ENCODE results near the gene BMPR2.
"Not testable (repeated sequence)": the region's sequence is repeated elsewhere in the genome, so short reads cannot be mapped to it uniquely, and the experiment has no call there.

BMPR2 gene

DNA sequence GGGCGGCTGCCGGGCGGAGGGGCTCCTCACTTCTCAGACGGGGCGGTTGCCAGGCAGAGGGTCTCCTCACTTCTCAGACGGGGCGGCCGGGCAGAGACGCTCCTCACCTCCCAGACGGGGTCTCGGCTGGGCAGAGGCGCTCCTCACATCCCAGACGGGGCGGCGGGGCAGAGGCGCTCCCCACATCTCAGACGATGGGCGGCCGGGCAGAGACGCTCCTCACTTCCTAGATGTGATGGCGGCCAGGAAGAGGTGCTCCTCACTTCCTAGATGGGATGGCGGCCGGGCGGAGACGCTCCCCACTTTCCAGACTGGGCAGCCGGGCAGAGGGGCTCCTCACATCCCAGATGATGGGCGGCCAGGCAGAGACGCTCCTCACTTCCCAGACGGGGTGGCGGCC, 159.2 kb downstream of the BMPR2 start:
- DNase-seq (ENCODE audit: low read depth) = not testable (repeated sequence)

DNA sequence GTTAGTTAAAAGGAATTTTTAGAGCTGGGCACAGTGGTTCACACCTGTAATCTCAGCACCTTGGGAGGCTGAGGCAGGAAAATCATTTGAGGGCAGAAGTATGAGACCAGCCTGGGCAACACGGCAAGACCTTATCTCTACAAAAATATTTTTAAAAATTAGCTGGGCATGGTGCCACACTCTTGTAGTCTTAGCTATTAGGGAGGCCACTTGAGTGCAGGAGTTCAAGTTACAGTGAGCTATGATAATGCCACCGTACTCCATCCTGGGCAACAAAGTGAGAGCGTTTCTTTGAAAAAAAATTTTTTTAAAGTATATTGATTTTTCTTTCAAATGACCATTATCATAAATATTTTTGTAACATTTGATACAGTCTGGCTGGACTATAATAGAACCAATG, 165.0 kb downstream of the BMPR2 start:
- no peak for DNase-seq (ENCODE audit: low read depth)

DNA sequence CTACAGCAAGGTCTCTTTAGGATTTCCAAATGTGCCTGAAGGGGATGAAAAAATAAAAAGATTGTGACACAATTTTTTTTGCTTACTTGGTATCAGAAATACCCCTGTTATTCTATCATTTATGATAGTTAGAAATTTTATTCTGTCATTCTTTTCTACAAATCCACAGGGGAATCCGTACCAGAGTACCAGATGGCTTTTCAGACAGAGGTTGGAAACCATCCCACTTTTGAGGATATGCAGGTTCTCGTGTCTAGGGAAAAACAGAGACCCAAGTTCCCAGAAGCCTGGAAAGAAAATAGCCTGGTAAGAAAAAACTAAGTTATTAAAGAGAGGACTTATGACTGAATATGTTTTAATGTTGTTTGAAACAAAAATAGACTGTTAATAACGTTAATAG, 166.0 kb downstream of the BMPR2 start:
- no peak for DNase-seq (ENCODE audit: low read depth)

DNA sequence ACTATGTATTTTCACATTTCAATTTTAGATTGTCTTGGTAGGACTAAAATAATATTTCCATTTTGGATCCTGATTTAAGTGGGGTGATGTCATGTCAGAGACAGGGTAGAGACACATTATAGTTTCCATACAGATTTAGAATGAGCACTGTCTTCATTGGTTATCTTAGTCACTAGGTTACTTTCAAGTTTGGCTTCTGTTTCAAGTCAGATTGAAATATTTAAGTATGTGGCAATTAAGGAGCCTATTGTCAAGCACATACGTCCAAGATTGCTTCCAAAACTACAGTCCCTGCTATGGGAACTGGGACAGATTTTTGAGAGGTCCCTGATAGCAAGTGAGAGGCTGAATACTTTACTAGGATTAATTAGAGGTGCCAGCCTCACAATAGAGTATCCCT, 169.4 kb downstream of the BMPR2 start:
- DNase-seq (ENCODE audit: low read depth) = no peak

DNA sequence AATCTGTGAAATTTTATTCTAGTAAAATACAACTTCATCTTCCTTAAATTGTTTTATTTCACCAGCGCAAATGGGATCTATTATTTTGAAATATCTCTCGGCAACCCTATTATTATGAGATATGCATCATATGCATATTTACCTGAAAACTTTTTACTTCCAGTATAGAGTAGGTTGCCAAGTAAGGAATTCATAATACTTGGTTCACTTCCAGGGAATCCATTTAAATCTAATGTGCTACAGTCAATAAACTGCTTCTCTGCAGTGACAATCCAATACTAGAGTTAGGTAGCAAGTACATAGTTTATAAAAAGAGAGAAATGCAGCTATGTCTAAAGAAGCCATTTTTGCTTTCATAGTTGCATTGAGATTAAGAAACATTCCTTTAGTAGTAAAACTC, 169.8 kb downstream of the BMPR2 start:
- DNase-seq (ENCODE audit: low read depth) = no peak

DNA sequence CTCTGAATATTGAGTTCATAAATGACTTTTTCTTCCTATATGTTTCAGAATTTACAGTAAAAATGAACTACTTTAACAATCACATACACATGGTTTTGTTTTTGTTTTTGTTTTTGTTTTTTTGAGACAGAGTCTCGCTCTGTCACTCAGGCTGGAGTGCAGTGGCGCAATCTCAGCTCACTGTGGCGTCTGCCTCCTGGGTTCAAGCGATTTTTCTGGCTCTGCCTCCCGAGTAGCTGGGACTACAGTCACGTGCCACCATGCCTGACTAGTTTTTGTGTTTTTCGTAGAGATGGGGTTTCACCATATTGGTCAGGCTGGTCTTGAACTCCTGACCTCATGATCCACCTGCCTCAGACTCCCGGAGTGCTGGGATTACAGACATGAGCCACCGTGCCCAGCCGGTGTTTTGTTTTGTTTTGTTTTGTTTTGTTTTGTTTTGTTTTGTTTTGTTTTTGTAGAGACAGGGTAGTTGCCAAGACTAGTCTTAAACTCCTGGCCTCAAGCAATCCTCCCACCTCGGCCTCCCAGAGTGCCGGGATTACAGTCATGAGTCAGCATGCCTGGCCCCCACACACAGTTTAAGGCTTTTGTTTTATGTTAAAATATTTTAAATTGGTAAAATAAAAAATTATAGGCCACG, 170.5 kb downstream of the BMPR2 start:
- not testable (repeated sequence) for DNase-seq (ENCODE audit: low read depth)

DNA sequence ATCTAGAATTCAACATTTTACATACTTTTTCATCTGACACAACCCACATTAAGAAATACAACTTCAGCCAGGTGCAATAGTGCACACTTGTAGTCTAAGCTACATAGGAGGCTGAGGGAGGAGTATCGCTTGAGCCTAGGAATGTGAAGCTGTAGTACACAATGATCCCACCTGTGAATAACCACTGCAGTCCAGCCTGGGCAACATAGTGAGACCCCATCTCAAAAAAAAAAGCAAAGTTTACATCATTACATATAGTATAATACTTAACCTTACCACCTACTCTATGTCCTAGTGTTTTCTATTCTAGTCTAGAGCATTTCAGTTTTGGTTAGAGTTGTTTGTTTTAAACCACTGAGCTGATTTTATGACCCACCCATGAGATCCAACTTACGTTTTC, 172.1 kb downstream of the BMPR2 start:
- no peak for DNase-seq (ENCODE audit: low read depth)

DNA sequence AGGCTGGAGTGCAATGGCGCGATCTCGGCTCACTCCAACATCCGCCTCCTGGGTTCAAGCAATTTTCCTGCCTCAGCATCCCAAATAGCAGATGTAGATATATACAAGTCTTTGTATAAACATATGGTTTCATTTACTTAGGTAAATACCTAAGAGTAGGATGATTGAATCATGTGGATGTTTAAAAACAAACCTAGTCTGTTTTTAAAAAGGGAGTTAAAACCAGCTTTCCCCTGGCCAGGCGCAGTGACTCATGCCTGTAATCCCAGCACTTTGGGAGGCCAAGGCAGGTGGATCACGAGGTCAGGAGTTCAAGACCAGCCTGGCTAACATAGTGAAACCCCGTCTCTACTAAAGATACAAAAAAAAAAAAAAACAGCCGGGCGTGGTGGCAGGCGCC, 174.9 kb downstream of the BMPR2 start:
- DNase-seq (ENCODE audit: low read depth) = not testable (repeated sequence)

DNA sequence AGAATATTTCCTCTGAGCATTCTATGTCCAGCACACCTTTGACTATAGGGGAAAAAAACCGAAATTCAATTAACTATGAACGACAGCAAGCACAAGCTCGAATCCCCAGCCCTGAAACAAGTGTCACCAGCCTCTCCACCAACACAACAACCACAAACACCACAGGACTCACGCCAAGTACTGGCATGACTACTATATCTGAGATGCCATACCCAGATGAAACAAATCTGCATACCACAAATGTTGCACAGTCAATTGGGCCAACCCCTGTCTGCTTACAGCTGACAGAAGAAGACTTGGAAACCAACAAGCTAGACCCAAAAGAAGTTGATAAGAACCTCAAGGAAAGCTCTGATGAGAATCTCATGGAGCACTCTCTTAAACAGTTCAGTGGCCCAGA, 179.2 kb downstream of the BMPR2 start:
- no peak for DNase-seq (ENCODE audit: low read depth)

DNA sequence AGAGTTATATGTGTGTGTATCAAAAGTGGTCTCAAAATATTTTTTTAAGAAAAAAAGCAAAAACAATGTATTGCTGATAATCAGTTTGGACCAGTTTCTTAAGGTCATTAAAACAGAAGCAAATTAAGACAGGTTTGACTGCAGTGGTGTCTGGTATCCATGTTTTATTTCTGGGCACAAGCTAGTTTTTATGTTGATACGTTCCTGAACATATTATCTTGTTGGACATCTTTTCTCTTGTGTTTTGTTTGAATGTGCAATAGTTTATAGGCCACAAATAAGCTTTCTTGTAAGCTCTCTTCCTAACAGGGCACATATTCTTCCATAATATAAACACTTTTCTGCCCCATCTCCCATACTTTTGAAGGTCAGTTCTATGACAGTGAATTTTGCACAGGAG, 184.1 kb downstream of the BMPR2 start:
- no peak for DNase-seq (ENCODE audit: low read depth)

DNA sequence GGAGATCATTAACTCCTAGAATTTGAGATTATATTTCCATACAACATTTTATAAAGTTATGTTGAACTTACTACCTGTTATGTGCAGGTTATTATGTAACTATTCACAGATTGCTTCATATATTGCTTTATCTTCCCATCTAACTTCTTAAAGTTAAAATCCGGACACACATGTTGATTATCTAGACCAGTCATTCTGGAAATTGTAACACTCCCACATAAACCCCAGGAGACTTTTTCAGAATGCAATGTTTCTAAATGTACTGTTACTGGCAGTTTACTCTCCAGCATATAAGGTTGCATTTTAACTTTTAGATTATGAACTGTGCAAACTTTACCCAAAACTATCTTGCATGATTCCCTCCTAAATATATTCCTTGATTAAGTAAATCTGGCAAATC, 188.1 kb downstream of the BMPR2 start:
- no peak for DNase-seq (ENCODE audit: low read depth)

DNA sequence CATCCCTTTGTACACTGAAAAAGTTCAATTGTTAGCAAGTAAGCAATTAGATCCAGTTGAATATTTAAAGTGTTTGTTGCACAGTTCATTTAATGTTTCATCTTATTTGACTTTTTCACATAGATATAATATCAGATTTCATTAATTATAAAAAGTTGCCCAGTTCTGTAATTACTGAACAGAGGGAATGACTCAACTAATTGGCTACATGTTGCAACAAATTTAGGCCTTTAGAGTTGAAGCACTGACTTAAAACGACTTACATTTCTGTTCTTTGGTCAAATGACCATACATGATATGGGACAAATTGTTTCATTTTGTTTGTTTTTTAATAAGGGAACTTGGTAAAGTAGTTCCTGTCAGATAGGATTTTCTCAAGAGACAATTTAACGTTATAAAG, 190.2 kb downstream of the BMPR2 start:
- no peak for DNase-seq (ENCODE audit: low read depth)

DNA sequence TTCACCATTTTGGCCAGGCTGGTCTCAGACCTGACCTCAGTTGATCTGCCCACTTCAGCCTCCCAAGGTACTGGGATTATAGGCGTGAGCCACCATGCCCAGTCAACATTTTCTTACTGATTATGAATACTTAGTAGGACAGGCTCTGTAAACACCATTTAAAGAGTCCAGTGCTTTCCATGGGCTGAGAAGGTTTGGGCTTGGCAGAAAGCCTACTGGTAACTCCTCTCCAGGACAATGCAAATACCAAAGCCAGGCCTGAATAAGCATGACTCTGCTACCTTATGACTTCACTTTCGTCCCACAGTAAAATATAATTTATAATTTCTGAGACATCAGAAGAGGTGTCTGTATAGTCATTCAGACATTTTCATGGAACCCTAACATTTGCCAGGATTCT, 198.4 kb downstream of the BMPR2 start:
- DNase-seq (ENCODE audit: low read depth) = no peak

DNA sequence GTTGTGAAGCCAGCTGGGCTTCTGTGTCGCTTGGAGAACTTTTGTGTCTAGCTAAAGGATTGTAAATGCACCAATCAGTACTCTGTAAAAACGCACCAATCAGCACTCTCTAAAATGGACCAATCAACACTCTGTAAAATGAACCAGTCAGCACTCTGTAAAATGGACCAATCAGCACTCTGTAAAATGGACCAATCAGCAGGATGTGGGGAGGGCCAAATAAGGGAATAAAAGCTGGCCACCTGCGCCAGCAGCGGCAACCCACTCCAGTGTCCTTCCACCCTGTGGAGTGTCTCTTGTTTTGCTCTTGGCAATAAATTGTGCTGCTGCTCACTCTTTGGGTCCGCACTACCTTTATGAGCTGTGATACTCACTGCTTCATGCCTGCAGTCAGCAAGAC, 199.1 kb downstream of the BMPR2 start:
- not testable (repeated sequence) for DNase-seq (ENCODE audit: low read depth)

DNA sequence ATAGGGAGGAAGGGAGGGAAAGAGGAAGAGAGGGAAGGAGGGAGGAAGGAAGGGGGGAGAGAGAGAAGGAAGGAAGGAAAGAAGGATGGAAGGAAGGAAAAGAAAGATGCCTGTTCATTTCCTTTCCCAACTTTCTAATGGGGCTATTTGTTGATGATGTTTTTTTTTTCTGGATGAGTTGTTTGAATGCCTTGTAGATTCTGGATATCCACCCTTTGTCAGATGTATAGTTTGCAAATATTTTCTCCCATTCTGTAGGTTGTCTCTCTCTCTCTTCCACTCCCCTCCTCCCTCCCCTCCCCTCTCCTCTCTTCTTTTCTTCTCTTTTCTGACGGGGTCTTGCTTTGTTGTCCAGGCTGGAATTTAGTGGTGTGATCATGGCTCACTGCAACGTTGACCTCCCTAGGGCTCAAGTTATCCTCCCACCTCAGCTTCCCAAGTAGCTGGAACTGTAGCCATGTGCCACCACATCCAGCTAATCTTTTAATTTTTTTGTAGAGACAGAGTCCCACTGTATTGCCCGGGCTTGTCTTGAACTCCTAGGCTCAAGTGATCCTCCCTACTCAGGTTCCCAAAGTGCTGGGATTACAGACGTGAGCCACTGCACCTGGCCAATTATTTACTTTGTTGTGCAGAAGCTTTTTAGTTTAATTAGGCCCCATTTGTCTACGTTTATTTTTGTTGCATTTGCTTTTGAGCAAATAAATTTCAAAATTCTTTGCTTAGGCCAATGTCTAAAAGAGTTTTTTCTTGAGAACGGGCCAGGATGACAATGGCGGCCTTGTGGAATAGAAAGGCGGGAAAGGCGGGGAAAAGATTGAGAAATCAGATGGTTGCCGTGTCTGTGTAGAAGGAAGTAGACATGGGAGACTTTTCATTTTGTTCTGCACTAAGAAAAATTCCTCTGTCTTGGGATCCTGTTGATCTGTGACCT, 201.4 kb downstream of the BMPR2 start:
- no peak for DNase-seq (ENCODE audit: low read depth)

DNA sequence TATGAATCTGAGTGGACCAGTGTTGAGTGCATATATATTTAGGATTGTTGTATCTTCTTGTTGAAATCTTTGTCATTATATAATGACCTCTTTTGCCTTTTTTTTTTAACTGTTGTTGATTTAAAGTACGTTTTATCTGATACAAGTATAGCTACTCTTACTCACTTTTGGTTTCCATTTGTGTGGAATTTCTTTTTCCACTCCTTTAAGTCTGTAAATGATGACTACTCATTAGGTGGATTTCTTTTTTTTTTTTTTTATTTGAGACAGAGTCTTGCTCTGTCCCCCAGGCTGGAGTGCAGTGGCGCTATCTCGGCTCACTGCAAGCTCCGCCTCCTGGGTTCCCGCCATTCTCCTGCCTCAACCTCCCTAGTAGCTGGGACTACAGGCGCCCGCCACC, 206.7 kb downstream of the BMPR2 start:
- not testable (repeated sequence) for DNase-seq (ENCODE audit: low read depth)

DNA sequence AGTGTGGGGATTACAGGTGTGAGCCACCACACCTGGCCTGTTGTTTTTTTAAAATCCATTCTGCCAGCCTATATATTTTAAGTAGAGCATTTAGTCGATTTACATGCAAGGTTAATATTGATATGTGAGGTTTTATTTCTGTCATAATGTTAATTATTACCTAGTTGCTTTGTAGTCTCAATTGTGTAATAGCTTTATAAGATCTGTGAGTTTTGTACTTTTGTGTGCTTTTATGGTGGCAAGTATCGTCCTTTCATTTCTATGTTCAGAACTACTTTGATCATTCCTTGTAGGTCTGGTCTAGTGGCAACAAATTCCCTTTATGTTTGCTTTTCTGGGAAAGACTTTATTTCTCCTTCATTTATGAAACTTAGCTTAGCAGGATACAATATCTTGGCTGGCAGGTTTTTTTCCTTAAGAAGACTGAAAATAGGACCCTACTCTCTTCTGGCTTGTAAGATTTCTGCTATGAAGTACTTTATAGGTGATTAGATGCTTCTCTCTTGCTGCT, 207.6 kb downstream of the BMPR2 start:
- DNase-seq (ENCODE audit: low read depth) = no peak

DNA sequence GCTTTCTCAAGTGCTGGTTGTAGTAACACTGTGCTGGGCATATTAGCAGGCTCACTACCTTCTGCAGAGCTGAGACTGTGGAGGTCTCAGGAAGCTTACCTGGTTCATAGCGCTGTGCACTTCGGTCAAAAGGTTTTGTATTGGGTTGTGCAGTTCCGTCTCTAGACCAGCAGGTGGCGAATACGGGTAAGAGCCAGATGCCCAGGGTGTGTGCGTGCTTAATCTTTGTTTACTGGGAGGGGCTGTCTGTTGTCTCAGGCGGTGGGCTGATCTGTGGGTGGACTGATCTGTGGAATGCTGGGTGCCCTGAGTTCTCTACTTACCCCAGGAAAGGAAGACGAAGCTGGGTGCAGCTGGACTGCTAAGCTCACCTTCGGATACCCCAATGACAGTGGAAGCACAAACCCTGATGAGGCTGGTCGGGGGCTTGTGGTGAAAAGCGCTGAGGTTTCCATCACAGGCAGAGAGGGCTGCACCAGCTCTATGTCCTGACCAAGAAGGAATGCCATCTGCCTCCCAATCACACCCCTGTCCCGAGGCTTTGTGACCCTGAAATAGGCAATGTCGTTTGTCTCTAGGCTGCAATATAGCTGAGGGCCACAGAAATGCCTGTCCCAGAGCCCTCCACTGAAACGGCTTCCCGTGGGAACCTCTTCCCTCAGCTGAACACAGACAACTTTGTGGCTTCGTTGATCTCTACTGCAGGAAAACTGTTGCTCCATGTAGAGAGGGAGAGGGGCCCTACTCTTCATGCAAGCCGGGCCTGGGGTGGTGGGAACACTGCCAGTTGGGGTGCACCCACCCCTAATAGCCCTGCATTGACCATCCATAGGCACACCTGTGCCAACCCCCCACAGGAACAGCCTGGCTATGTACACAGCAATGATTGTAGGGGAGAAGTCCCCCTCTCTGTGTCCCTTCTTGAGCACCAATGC, 212.8 kb downstream of the BMPR2 start:
- peak; percentile 28 for DNase-seq (ENCODE audit: low read depth)

DNA sequence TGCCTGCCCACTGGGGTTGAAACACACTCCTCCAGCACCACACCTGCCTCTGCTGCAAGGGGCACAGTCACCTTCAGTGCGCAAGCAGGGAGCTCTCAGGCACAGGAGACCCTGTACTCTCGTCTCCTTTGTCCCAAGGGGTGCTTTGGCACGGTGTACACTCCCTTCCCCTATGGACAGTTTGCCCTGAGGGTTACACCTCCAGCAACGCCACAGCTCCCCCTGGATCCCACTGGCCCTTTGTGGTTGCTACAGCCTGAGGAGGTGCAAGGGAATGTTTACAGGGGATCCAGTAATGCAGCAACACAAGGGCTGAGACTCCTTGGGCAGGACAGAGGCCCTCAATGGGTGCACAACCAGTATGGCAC, 213.4 kb downstream of the BMPR2 start:
- DNase-seq (ENCODE audit: low read depth) = no peak

DNA sequence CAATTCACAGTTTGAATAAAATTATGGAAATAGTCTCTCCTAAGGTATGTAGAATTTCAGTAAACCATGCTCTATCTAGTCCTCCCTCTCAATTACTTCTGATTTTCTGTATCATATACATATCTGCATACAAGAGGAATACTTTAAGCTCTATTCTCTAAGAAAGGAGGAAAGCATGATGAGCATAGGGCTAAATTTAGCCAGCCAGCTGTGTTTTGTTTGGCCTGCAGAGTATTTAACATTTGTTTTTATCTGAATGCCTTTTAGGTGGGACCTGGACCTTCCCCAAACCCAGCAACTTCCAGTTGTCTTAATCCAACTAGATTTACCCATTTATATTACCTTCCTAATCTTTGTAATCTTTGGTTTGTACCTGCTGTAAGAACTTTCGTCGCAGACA, 216.4 kb downstream of the BMPR2 start:
- DNase-seq (ENCODE audit: low read depth) = no peak

DNA sequence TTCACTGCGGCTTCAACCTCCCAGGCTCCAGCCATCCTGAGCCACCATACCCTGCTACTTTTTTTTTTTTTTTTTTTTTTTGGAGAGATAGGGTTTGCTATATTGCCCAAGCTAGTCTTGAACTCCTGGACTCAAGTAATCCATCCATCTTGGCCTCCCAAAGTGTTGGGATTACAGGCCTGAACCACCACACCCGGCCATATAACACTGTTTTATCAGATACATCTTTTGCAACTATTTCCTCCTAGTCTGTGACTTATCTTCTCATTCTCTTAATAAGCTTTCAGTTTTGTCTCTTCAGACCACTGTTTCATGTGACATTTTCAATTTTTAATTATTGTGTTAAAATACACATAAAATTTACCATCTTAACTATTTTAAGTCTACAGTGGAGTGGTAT, 223.0 kb downstream of the BMPR2 start:
- DNase-seq (ENCODE audit: low read depth) = no peak

DNA sequence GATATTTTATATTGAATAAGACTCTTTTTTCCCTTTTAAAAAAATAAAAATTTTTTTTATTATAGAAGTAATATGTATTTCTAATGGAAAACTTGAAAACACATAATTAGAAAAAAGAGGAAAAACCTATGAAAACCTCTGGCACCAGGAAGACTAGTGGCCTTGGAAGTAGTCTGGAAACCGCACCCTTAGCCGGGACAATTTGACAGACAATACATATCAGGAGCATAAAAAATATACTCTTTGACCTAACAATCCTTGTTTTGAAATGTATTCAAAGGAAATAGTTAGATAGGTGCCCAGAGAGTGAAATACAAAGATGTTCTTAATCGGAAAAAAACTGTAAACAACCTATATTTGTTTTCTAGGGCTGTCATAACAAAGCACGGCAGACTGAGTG, 223.8 kb downstream of the BMPR2 start:
- no peak for DNase-seq (ENCODE audit: low read depth)
